A549 (cell line): ENCODE data around the gene THY1. TPM values are rescaled to one million over a fixed set of nuclear protein-coding genes. Genes with fewer than 3 reads are reported as not detected.
A peak's percentile ranks its signal among the peaks of the same experiment; 100 is the strongest.

Source experiments
- ATAC-seq, 2 experiments: fragments of 200-7000 bp in 1 of 2; fragments of >200 bp in 1 of 2; cut with Nextera tagmentation in 1 of 2; cut with Tn5 transposase in 1 of 2; 3 replicates each; pipeline versions ENCODE4 v1.8.0 to v1.9.1; 2018 to 2020; ENCODE audit warnings: mild to moderate bottlenecking in 1 of 2, moderate library complexity in 1 of 2
- CTCF ChIA-PET: fragments of 300-600 bp; sonication (Branson Sonifier 250); formaldehyde crosslinking; extraction: SDS; loops from one replicate; lab custom pipeline; 2021; ENCODE audit warnings: antibody characterized with exemption, inconsistent platforms; lab: Yijun Ruan, JAX
- POLR2A ChIA-PET: fragments of 350-600 bp; formaldehyde crosslinking; extraction: SDS; loops from one replicate; lab custom pipeline; 2021; ENCODE audit warnings: antibody characterized with exemption, inconsistent platforms; lab: Yijun Ruan, JAX
- DNase-seq, 2 experiments: peaks; one replicate each; pipeline versions ENCODE4 v3.0.0 to v3.0.0-alpha.2; 2011 to 2016; ENCODE audit warnings: low read depth in 1 of 2, low spot score in 1 of 2
- FAIRE-seq: peaks from 2 replicates; lab custom pipeline; 2011; peaks lifted over from hg19 to GRCh38; lab: Jason Lieb, UNC
- H3K27ac ChIP-seq, 2 experiments: fragments of >200 bp; sonication (Bioruptor Twin); formaldehyde crosslinking; 3 replicates each; pipeline ENCODE4 v1.5.1; 2016 to 2017
- H3K4me1 ChIP-seq: fragments of >200 bp; sonication (Bioruptor Twin); formaldehyde crosslinking; 3 replicates; pipeline ENCODE4 v1.6.1; 2016
- H3K4me2 ChIP-seq: fragments of >200 bp; sonication (Bioruptor Twin); formaldehyde crosslinking; 3 replicates; pipeline ENCODE4 v1.6.1; 2016
- H3K4me3 ChIP-seq: fragments of >200 bp; sonication (Bioruptor Twin); formaldehyde crosslinking; 3 replicates; pipeline ENCODE4 v1.5.1; 2016
- H3K9me3 ChIP-seq: fragments of >200 bp; sonication (Bioruptor Twin); formaldehyde crosslinking; 3 replicates; pipeline ENCODE4 v1.6.1; 2016
- CHD2 ChIP-seq: fragments of 150-350 bp; IDR thresholded peaks from 2 replicates; pipeline ENCODE4 v1.6.1; 2014; ENCODE audit warnings: low read length; ENCODE audit not compliant: partially characterized antibody
- EP300 ChIP-seq, 2 experiments: fragments of >200 bp; sonication (Bioruptor Twin); formaldehyde crosslinking; IDR thresholded peaks; 2 replicates in 1 of 2; 3 replicates in 1 of 2; pipeline ENCODE4 v1.6.1; 2016 to 2017
- FOSL2 ChIP-seq, 2 experiments: fragments of 450-650 bp in 1 of 2; fragments of >200 bp in 1 of 2; sonication (Bioruptor Twin) in 1 of 2; formaldehyde crosslinking; IDR thresholded peaks; 2 replicates each; pipeline versions ENCODE4 v1.5.0 to v1.6.1; 2016 to 2020; ENCODE audit warnings: mild to moderate bottlenecking in 1 of 2, moderate library complexity in 1 of 2
- FOXS1 ChIP-seq: fragments of 250-450 bp; sonication (Bioruptor Pico); IDR thresholded peaks from 2 replicates; pipeline ENCODE4 v1.5.0; 2020; ENCODE audit warnings: mild to moderate bottlenecking, moderate library complexity
- POLR2AphosphoS2 ChIP-seq: conservative IDR thresholded peaks from 2 replicates; pipeline ENCODE4 v1.6.1; 2012; ENCODE audit warnings: low read length, improper control_type of control experiment, inconsistent platforms
- RNF2 ChIP-seq: fragments of 200-600 bp; sonication (generic); IDR thresholded peaks from 2 replicates; pipeline ENCODE4 v1.6.1; 2016; ENCODE audit warnings: low read depth, mild to moderate bottlenecking, antibody characterized with exemption, moderate library complexity, borderline replicate concordance
- SMC3 ChIP-seq: fragments of >200 bp; sonication (Bioruptor Twin); formaldehyde crosslinking; IDR thresholded peaks from 3 replicates; pipeline ENCODE4 v1.6.1; 2018; ENCODE audit warnings: inconsistent platforms
- SREBF2 ChIP-seq: fragments of 450-650 bp; IDR thresholded peaks from 2 replicates; pipeline ENCODE4 v1.6.1; 2014; ENCODE audit warnings: mild to moderate bottlenecking, moderate library complexity
- ZC3H11A ChIP-seq: fragments of 450-650 bp; IDR thresholded peaks from 2 replicates; pipeline ENCODE4 v1.6.1; 2014; ENCODE audit warnings: antibody characterized with exemption, mild to moderate bottlenecking
- ZSCAN20 ChIP-seq: fragments of 250-450 bp; sonication (Bioruptor Pico); IDR thresholded peaks from 2 replicates; pipeline ENCODE4 v1.8.0; 2022; ENCODE audit warnings: mild to moderate bottlenecking, moderate library complexity
- WGBS: methylation state at CpG from one replicate; pipeline ENCODE4 v1.1.6; 2017; ENCODE audit errors: missing lambda C conversion rate; 5-methylcytosine and 5-hydroxymethylcytosine counted together
- polyA plus RNA-seq, 4 experiments: library from polyadenylated mRNA; depleted of rRNA in 3 of 4; stranded (reverse); fragments of >200 nt; fragmentation: RNase III in 1 of 4; extraction: RNeasy Plus Mini Kit Qiagen cat#74134 plus additional on column Dnase treatment in 1 of 4; gene quantifications; 2 replicates in 3 of 4; 3 replicates in 1 of 4; pipeline ENCODE4 v1.2.3, GENCODE V29; 2011 to 2017
- TF ChIP-seq, protein P1 (sequence below): IDR thresholded peaks from 2 replicates; pipeline ENCODE4 v1.6.1; 2012
- TF ChIP-seq, protein P2 (sequence below): fragments of 450-650 bp; IDR thresholded peaks from 2 replicates; pipeline ENCODE4 v1.6.1; 2014; ENCODE audit warnings: antibody characterized with exemption
- TF ChIP-seq, protein P3 (sequence below): fragments of >200 bp; sonication (Bioruptor Twin); formaldehyde crosslinking; IDR thresholded peaks from 3 replicates; pipeline ENCODE4 v1.6.1; 2016

THY1 gene
- polyA plus RNA-seq, 2 of the 4 experiments (the other 2 are of a cell fraction) = 7.1 to 19.9 TPM

DNA sequence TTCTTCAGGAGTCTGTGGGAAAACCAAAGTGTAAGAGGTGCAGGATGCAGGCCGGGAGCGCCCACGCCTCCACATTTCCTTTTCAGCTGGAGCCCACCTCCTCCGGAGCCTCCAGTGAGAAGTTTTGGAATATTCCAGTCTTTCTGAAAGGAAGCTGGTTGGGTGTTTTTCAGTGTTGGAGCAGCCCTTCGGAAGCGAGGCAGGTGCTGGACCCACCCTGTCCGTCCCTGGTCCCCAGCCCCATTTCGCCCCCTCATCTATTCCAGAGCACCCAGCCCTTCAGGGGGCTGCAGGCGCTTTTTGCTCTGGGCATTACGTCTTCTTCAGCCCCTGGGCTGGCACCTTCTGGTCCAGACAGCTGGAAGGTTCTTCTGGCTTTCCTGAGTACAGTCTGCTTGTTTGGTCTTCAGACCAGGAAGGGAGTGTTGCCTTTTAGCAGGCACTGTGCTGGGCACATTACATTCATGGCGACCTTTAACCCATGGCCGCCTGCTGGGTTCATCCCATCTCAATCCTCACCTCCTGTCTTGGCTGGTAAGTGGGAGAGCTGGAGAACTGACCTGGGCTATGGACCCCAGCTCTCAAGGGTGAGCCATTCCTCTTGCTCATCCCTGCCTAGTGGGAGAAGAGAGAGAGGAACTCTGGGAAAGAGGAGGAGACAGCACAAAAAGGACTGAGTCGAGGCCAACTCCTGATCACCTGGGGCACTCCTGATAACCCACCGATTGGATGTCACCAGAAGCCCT lies 710 bp upstream of the THY1 start:
- TF ChIP-seq FOSL2 (IDR thresholded peaks at IDR 0.05) = no peak
- no peak for TF ChIP-seq FOSL2 (CRISPR knock-in tag; IDR thresholded peaks at IDR 0.05)
- no peak for TF ChIP-seq POLR2AphosphoS2
- TF ChIP-seq, protein P1, sequence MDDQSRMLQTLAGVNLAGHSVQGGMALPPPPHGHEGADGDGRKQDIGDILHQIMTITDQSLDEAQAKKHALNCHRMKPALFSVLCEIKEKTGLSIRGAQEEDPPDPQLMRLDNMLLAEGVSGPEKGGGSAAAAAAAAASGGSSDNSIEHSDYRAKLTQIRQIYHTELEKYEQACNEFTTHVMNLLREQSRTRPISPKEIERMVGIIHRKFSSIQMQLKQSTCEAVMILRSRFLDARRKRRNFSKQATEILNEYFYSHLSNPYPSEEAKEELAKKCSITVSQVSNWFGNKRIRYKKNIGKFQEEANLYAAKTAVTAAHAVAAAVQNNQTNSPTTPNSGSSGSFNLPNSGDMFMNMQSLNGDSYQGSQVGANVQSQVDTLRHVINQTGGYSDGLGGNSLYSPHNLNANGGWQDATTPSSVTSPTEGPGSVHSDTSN = no peak
- TF ChIP-seq ZC3H11A = no peak
- TF ChIP-seq SMC3 = no peak
- no peak for TF ChIP-seq RNF2
- TF ChIP-seq, protein P2, sequence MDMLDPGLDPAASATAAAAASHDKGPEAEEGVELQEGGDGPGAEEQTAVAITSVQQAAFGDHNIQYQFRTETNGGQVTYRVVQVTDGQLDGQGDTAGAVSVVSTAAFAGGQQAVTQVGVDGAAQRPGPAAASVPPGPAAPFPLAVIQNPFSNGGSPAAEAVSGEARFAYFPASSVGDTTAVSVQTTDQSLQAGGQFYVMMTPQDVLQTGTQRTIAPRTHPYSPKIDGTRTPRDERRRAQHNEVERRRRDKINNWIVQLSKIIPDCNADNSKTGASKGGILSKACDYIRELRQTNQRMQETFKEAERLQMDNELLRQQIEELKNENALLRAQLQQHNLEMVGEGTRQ = no peak
- no peak for TF ChIP-seq FOXS1 (CRISPR knock-in tag)
- TF ChIP-seq, protein P3, sequence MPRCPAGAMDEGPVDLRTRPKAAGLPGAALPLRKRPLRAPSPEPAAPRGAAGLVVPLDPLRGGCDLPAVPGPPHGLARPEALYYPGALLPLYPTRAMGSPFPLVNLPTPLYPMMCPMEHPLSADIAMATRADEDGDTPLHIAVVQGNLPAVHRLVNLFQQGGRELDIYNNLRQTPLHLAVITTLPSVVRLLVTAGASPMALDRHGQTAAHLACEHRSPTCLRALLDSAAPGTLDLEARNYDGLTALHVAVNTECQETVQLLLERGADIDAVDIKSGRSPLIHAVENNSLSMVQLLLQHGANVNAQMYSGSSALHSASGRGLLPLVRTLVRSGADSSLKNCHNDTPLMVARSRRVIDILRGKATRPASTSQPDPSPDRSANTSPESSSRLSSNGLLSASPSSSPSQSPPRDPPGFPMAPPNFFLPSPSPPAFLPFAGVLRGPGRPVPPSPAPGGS = no peak
- TF ChIP-seq CHD2 = no peak
- ChIA-PET CTCF (interaction anchor here (1.1 kb wide), 2 partner anchors 41 to 67 kb away, joined by 3 to 4 read pairs; no protein-coding TSS in a partner anchor), POLR2A (no interaction called here)
- no peaks in the 10 kb centered on the region for H3K9me3 ChIP-seq
- no peak for FAIRE-seq
- H3K4me3 ChIP-seq = peak overlapping the region; percentile 58; the same call in 1 of the 3 replicates
- no peak for DNase-seq
- H3K4me1 ChIP-seq = peaks cover 6% of the 10 kb centered on the region; the same call in 1 of the 3 replicates
- peak overlapping the region; percentile 98 for H3K4me2 ChIP-seq
- WGBS = 85% methylated on average over 14 of the region's 14 CpGs
- H3K27ac ChIP-seq = peak overlapping the region in 1 of 2 experiments; percentile 81; a peak in 4 of 6 replicates
- ATAC-seq = no peak

DNA sequence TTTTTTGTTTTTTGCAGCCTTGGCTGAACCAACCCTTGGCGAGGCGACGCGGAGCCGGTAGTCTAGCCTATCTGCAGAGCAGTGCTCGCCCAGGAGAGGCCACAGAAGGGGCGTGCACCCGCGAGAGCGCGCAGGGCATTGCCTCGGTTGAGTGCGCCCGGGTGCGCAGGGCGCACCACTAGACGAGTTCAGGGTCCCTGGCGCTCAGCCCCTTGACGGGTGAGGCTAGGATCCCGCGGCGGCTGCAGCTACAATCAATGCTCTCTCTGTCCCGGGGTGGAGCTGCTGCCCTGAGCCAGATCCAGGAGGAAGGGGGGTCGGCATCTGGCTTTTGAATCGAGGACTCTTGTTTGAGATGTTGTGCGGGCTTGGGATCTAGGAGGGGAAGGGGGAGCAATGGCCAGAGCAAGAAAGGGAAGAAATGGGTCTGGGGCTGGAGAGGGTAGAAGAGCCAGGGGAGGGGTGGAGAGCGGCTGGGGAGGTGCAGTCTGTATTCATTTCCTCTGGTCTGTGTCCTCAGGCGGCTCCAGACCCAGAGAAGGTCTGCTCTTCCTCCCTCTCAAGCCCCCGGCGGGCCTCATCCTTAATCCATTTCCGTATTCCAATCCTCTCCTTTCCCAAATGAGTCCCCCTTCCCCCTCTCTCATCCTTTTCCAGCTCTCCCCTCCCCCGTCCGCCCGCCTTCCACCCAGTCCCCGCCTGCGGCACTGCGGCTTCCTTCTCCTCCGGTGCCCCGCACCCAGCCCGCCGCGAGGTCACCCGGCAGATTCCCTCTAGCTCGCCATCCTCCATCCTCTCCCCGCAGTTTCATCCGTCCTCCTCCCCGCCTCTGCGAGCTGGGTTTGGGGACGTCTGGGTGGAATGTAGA lies 797 bp downstream of the THY1 start:
- peak overlapping the region; percentile 63 to 81; a peak in 5 of 6 replicates for H3K27ac ChIP-seq
- DNase-seq (no peak), ATAC-seq (peak; percentile 55 to 73), FAIRE-seq (no peak)
- no peak for TF ChIP-seq SREBF2
- TF ChIP-seq ZSCAN20 (CRISPR knock-in tag) = no peak
- no peak for TF ChIP-seq EP300 (IDR thresholded peaks at IDR 0.05)
- ChIA-PET POLR2A (no interaction called here), CTCF (interaction anchor here (0.5 to 3.1 kb wide), 4 partner anchors 12 to 66 kb away, joined by 3 to 9 read pairs (median 3); no protein-coding TSS in a partner anchor)
- H3K9me3 ChIP-seq = no peaks in the 10 kb centered on the region
- WGBS = 29% methylated on average over 24 of the region's 49 CpGs
- H3K4me1 ChIP-seq = peaks cover 6% of the 10 kb centered on the region; the same call in 1 of the 3 replicates
- peak overlapping the region; percentile 98 for H3K4me2 ChIP-seq
- H3K4me3 ChIP-seq = peak overlapping the region; percentile 58

DNA sequence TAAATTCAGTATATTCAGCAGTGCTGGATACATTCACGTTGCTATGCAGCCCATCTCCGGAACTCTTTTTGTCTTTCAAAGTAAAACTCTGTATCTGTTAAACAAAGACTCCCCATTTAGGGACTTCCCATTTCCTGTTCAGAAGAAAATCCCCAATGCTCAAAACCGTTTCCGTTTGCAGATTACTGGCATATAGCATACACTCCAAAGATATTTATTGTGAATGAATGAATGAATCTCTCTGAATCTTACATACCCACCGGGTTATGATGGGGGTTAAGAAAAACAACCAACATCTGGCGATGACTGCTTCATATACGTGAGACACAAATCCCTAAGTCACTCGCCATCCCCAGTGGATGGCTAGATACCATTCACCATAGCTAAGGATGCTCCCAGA lies 1.6 kb downstream of the THY1 start:
- no peak for FAIRE-seq
- no peak for ATAC-seq
- Histone ChIP-seq H3K4me1 (peaks cover 6% of the 10 kb centered on the region; the same call in 1 of the 3 replicates), H3K4me3 (no peak overlapping the region), H3K9me3 (no peaks in the 10 kb centered on the region), H3K4me2 (peak overlapping the region; percentile 98; the same call in 2 of the 3 replicates), H3K27ac (no peak overlapping the region)
- POLR2A ChIA-PET = no interaction called here
- WGBS = 72% methylated on average over 8 of the region's 8 CpGs
- no peak for DNase-seq
- CTCF ChIA-PET = interaction anchor here (1.2 to 3.1 kb wide), 2 partner anchors 53 to 65 kb away, joined by 3 to 9 read pairs; no protein-coding TSS in a partner anchor
- TF ChIP-seq EP300 (IDR thresholded peaks at IDR 0.05) = no peak
